AG04450 (cell line): ENCODE data around the gene ZSWIM6. TPM values are rescaled to one million over a fixed set of nuclear protein-coding genes. Genes with fewer than 3 reads are reported as not detected.

Experiments
- CTCF ChIA-PET: fragments of 300-600, 350-600 bp; formaldehyde crosslinking; extraction: SDS; loops from one replicate; lab custom pipeline; 2022; ENCODE audit warnings: antibody characterized with exemption, inconsistent platforms; lab: Charles Lee
- POLR2A ChIA-PET: fragments of 350-600 bp; formaldehyde crosslinking; extraction: SDS; loops from one replicate; lab custom pipeline; 2021; ENCODE audit warnings: antibody characterized with exemption, inconsistent platforms; lab: Yijun Ruan, JAX
- DNase-seq: peaks from one replicate; pipeline ENCODE4 v3.0.0-alpha.2; 2011; ENCODE audit warnings: low read depth, low spot score
- H3K27ac ChIP-seq: one replicate; pipeline ENCODE4 v1.5.1; 2012; ENCODE audit warnings: low read depth, low read length, control low read depth
- H3K27me3 ChIP-seq: one replicate; pipeline ENCODE4 v1.6.0; 2012; ENCODE audit warnings: low read length; ENCODE audit not compliant: control insufficient read depth, insufficient read depth
- H3K4me3 ChIP-seq: 2 replicates; pipeline ENCODE4 v1.5.1; 2011; ENCODE audit warnings: mild to moderate bottlenecking, low read depth, low read length, control low read depth
- H3K9me3 ChIP-seq: 2 replicates; pipeline ENCODE4 v1.5.1; 2012; ENCODE audit warnings: low read length; ENCODE audit not compliant: control insufficient read depth, insufficient read depth
- polyA plus RNA-seq: library from polyadenylated mRNA; depleted of rRNA; stranded (reverse); fragments of >200 nt; gene quantifications from 2 replicates; pipeline ENCODE4 v1.2.3, GENCODE V29; 2011
- TF ChIP-seq, protein P1 (sequence below): IDR thresholded peaks from 2 replicates; pipeline ENCODE4 v1.5.1; 2011; ENCODE audit warnings: low read depth, low read length, control low read depth, inconsistent platforms

The ZSWIM6 gene
- polyA plus RNA-seq, 1 experiment = 18.9 TPM

DNA sequence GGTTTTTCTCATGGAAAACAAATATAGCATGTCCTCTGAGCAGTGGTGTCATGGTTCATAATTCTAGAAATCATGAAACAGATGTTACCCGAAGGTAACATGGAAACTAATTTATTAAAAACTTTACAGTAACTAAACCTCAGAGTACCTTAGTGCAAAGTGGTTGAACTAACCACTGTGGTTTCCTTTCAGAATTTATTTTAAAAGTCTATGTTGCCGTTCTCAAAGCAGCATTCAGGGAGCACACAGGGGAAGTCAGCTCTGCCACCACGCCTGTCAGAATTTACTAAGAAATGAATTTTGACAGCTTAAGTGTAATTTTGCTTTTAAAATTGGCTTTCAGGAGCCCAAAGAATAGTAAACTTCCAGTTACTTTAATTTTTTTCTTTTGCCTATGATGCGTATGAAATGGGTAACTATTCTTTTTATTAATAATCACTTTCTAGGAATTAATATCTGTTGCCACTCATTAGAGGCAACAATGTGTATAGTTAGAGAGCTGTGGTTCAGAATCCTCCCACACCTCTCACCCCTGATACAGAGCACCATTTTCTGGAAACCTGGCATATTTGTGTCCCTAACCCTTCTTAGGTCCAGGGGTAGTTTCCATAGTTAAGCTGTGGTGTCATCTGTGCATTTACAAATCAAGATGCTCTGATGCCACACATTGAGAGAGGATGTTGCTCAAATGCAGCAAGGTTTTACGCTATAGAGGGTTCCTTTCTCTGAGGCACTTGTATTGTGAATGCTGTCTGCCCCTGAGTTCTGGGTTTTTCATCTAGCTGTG lies 202.6 kb downstream of the ZSWIM6 start:
- no peak overlapping the region for H3K4me3 ChIP-seq
- H3K27ac ChIP-seq = no peak overlapping the region
- no peak for DNase-seq
- H3K9me3 ChIP-seq = no peaks in the 10 kb centered on the region
- POLR2A ChIA-PET = no interaction called here
- TF ChIP-seq, protein P1, sequence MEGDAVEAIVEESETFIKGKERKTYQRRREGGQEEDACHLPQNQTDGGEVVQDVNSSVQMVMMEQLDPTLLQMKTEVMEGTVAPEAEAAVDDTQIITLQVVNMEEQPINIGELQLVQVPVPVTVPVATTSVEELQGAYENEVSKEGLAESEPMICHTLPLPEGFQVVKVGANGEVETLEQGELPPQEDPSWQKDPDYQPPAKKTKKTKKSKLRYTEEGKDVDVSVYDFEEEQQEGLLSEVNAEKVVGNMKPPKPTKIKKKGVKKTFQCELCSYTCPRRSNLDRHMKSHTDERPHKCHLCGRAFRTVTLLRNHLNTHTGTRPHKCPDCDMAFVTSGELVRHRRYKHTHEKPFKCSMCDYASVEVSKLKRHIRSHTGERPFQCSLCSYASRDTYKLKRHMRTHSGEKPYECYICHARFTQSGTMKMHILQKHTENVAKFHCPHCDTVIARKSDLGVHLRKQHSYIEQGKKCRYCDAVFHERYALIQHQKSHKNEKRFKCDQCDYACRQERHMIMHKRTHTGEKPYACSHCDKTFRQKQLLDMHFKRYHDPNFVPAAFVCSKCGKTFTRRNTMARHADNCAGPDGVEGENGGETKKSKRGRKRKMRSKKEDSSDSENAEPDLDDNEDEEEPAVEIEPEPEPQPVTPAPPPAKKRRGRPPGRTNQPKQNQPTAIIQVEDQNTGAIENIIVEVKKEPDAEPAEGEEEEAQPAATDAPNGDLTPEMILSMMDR = no peak
- no peaks in the 10 kb centered on the region for H3K27me3 ChIP-seq
- CTCF ChIA-PET = no interaction called here

DNA sequence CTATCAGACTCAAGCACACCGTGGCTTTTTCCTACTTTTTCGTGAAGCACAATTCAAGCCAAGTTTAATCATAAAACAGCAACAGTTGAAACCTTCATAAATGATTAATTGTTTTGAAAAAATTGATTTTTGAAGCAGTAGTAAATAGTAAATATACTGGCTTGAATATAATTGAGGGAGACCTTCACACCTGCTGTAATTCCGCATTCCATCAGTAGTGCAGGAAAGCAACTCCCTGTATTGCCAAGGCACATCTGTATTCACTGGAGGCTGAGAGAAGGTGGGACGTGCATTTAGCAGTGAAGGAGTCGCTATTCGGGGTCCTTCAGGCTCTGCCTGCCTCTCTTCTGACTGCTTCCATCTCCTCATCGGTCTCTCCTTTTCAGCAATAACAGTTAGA lies 203.8 kb downstream of the ZSWIM6 start:
- Histone ChIP-seq H3K9me3 (no peaks in the 10 kb centered on the region), H3K27ac (no peak overlapping the region), H3K4me3 (no peak overlapping the region), H3K27me3 (no peaks in the 10 kb centered on the region)
- POLR2A ChIA-PET = no interaction called here
- CTCF ChIA-PET = interaction anchor here (0.6 to 1.1 kb wide), 2 partner anchors 123 to 836 kb away, joined by 3 to 4 read pairs; partner anchors contain the start of gene DEPDC1B
- no peak for DNase-seq
- TF ChIP-seq, protein P1 = no peak

DNA sequence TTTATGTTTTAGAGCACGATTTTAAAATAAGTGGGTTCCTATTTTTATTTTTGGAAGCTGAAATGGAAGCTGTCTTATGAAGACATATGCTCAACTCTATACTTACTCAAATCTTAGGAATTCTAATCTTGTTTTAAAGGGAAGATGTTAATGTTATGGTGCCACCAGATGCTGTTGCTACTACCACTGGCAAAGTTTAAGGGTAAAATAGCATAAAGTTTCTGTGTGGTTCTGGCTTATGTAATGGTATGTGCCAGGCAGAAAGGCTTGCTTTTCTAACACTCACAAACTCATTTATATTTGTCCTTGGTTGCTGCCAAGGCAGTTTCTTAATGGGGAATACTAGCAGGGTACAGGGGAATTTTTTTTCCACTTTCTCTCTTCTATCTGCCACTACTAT lies 204.9 kb downstream of the ZSWIM6 start:
- Histone ChIP-seq H3K27ac (no peak overlapping the region), H3K9me3 (no peaks in the 10 kb centered on the region), H3K4me3 (no peak overlapping the region), H3K27me3 (no peaks in the 10 kb centered on the region)
- no peak for DNase-seq
- TF ChIP-seq, protein P1 = no peak
- CTCF ChIA-PET = interaction anchor here (1.1 kb wide), 1 partner anchor 122 kb away, joined by 4 read pairs; no protein-coding TSS in a partner anchor
- POLR2A ChIA-PET = no interaction called here

DNA sequence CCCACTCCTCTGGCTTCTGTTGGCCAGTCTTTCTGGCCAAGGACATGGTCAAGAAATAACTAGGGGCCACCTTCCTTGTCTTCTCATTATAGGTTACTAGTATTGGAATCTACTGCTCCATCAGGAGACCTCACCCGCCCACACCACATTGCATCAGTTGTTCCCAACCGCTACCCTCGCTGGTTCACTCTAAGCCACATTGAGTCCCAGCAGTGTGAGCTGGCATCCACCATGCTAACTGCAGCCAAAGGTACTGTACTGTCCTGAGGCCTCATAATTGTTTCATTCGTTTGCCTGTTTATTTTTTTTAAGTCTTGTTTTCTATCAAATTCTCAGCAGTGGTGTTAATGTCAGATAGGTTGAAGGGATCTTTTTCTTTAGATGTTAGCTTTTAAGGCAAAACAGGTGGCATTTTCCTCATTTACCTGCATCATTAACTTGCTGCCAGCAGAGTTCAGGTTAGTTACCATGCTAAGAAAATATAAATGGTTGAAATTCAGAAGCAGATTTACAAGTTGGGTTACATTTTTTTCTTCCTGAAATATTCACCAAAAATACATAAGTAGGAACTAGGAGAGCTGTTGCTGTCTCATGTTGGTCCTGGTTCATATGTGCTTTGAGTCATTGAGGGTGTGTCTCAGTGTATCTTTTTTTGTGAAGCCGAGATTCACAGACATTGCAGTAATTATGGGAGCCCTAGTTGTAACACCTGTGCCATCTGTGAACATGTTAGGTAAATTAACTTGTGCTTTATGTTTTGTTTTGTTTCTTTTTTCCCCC lies 206.9 kb downstream of the ZSWIM6 start:
- Histone ChIP-seq H3K27me3 (no peaks in the 10 kb centered on the region), H3K27ac (no peak overlapping the region), H3K9me3 (peaks cover 2% of the 10 kb centered on the region; the same call in 1 of the 2 replicates), H3K4me3 (no peak overlapping the region)
- TF ChIP-seq, protein P1 = no peak
- CTCF ChIA-PET = interaction anchor here (1.2 kb wide), 1 partner anchor 119 kb away, joined by 3 read pairs; no protein-coding TSS in a partner anchor
- no peak for DNase-seq
- POLR2A ChIA-PET = no interaction called here
